Activated CD8-positive, alpha-beta memory T cell treated with anti-CD3 and anti-CD28 coated beads for 36 hours (primary cell): ENCODE measurements around the gene DNAAF5. TPM values are rescaled to one million over a fixed set of nuclear protein-coding genes. Genes with fewer than 3 reads are reported as not detected.

Source experiments
- CTCF ChIA-PET: fragments of 350-600 bp; sonication (Branson Sonifier 250); formaldehyde crosslinking; loops from one replicate; lab custom pipeline; 2021; ENCODE audit warnings: antibody characterized with exemption; lab: Charles Lee
- POLR2A ChIA-PET: fragments of 350-600 bp; sonication (Branson Sonifier 250); formaldehyde crosslinking; loops from one replicate; lab custom pipeline; 2021; ENCODE audit warnings: antibody characterized with exemption; lab: Charles Lee
- total RNA-seq, 2 experiments: library from RNA; stranded (reverse); gene quantifications; one replicate each; pipeline ENCODE4 v1.2.3, GENCODE V29; 2021

The DNAAF5 gene
- total RNA-seq, 2 experiments from 2014 or later = 54.1 to 55.5 TPM

GRCh38 chr7:835485-836401, 109.2 kb downstream of the DNAAF5 start:
- CTCF ChIA-PET = interaction anchor here (0.5 to 0.9 kb wide), 2 partner anchors 38 to 512 kb away, joined by 3 to 5 read pairs; no protein-coding TSS in a partner anchor
- POLR2A ChIA-PET = no interaction called here

Other genes starting within 250 kb of the DNAAF5 start
- gene PDGFA, start 206.9 kb upstream of the DNAAF5 start, total RNA-seq = 1 to 10 TPM; 9.4 to 9.9 TPM
- 10 to 100 TPM; 33.5 to 34.5 TPM for gene PRKAR1B, start 582 bp downstream of the DNAAF5 start, total RNA-seq
- 10 to 100 TPM; 53.4 to 56.8 TPM for gene SUN1, start 105.8 kb downstream of the DNAAF5 start, total RNA-seq
- 10 to 100 TPM; 39.1 to 42.5 TPM for gene GET4, start 149.9 kb downstream of the DNAAF5 start, total RNA-seq
- 10 to 100 TPM; 68.9 to 69.1 TPM for gene ADAP1, start 228.0 kb downstream of the DNAAF5 start, total RNA-seq
- gene COX19, start 248.8 kb downstream of the DNAAF5 start, total RNA-seq = 10 to 100 TPM; 18.2 to 20.3 TPM